Hepatocyte (in vitro differentiated cells): Measurements from ENCODE around the gene PAFAH2.

ENCODE experiments used
- EZH2 ChIP-seq: fragments of 200-600 bp; sonication (generic); IDR thresholded peaks from 2 replicates; pipeline ENCODE4 v1.6.1; 2016; ENCODE audit warnings: antibody characterized with exemption, mild to moderate bottlenecking, borderline replicate concordance
- TF ChIP-seq, protein P1 (sequence below): fragments of 200-600 bp; sonication (generic); IDR thresholded peaks from 2 replicates; pipeline ENCODE4 v1.5.1; 2016; ENCODE audit warnings: antibody characterized with exemption, mild to moderate bottlenecking; ENCODE audit not compliant: poor library complexity

DNA sequence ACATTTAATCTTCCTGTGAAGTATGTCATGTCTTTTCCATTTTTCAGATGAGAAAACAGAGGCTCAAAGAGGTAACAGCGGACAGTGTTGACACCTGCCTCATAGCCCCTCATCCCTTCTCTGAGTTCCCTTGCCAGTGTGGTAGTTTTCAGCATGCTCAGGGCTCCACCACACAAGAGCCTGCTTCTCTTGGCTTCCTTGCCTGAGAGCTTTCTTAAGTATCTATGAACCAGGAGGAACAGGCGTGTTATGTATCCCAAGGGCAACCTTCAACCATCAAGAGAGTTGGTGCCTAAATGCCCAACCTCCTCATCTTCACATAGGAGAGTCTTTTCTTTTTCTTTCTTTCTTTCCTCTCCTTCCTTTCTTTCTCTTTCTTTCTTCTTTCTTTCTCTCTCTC is 5.9 kb upstream of the PAFAH2 start:
- TF ChIP-seq, protein P1, sequence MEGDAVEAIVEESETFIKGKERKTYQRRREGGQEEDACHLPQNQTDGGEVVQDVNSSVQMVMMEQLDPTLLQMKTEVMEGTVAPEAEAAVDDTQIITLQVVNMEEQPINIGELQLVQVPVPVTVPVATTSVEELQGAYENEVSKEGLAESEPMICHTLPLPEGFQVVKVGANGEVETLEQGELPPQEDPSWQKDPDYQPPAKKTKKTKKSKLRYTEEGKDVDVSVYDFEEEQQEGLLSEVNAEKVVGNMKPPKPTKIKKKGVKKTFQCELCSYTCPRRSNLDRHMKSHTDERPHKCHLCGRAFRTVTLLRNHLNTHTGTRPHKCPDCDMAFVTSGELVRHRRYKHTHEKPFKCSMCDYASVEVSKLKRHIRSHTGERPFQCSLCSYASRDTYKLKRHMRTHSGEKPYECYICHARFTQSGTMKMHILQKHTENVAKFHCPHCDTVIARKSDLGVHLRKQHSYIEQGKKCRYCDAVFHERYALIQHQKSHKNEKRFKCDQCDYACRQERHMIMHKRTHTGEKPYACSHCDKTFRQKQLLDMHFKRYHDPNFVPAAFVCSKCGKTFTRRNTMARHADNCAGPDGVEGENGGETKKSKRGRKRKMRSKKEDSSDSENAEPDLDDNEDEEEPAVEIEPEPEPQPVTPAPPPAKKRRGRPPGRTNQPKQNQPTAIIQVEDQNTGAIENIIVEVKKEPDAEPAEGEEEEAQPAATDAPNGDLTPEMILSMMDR = no peak
- TF ChIP-seq EZH2 = no peak
